Esophagus muscularis mucosa (tissue), 4 donors: ENCODE data around the gene TMEM117.

Experiments used
- EP300 ChIP-seq: sonication (generic); formaldehyde crosslinking; IDR thresholded peaks from one replicate; pipeline ENCODE4 v1.6.1; 2017; ENCODE audit warnings: antibody characterized with exemption
- POLR2A ChIP-seq: fragments of 450-650 bp; IDR thresholded peaks from one replicate; pipeline ENCODE4 v1.6.1; 2017; ENCODE audit warnings: antibody characterized with exemption, moderate library complexity, mild to moderate bottlenecking, low read depth
- POLR2AphosphoS5 ChIP-seq, 2 donors: sonication (generic); formaldehyde crosslinking; IDR thresholded peaks; one replicate each; pipeline ENCODE4 v1.6.1; 2017; ENCODE audit warnings: antibody characterized with exemption in 2 of 2
- TF ChIP-seq, protein P1 (sequence below), 3 experiments: fragments of 200-600 bp in 2 of 3; fragments of 450-650 bp in 1 of 3; sonication (generic) in 2 of 3; IDR thresholded peaks; one replicate each; pipeline ENCODE4 v1.5.1; 2017 to 2019; ENCODE audit warnings: antibody characterized with exemption in 3 of 3, mild to moderate bottlenecking in 2 of 3, moderate library complexity in 1 of 3

DNA sequence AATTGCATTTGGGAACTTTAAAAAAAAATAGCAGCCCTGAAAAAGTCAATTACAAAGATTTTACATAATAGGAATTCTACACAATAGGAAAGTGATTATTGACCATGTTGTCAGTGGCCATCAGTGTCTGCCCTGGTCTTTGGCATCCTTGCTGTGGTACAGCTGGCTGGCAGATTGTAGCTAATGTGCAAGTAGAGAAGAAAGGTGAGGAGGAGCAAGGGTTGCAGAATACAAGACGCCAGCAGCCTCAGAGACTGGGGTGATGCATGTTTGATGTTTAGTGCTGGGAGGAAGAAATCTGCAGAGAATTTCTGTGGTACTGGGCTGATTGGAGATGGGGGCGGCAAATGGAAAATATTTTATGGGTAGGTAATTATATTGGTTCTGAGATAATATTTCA, 322.9 kb downstream of the TMEM117 start:
- TF ChIP-seq, protein P1, sequence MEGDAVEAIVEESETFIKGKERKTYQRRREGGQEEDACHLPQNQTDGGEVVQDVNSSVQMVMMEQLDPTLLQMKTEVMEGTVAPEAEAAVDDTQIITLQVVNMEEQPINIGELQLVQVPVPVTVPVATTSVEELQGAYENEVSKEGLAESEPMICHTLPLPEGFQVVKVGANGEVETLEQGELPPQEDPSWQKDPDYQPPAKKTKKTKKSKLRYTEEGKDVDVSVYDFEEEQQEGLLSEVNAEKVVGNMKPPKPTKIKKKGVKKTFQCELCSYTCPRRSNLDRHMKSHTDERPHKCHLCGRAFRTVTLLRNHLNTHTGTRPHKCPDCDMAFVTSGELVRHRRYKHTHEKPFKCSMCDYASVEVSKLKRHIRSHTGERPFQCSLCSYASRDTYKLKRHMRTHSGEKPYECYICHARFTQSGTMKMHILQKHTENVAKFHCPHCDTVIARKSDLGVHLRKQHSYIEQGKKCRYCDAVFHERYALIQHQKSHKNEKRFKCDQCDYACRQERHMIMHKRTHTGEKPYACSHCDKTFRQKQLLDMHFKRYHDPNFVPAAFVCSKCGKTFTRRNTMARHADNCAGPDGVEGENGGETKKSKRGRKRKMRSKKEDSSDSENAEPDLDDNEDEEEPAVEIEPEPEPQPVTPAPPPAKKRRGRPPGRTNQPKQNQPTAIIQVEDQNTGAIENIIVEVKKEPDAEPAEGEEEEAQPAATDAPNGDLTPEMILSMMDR (IDR thresholded peaks at IDR 0.05) = no peak
- no peak for TF ChIP-seq POLR2A
- TF ChIP-seq POLR2AphosphoS5 (IDR thresholded peaks at IDR 0.05) = no peak
- no peak for TF ChIP-seq EP300
